ENCODE measurements around the gene THAP2. TPM values are rescaled to one million over a fixed set of nuclear protein-coding genes. Genes with fewer than 3 reads are reported as not detected.

Gene THAP2
- total RNA-seq, 1 experiment from 2014 or later = 3.7 TPM

GRCh38 chr12:71671311-71671710, 7.2 kb downstream of the THAP2 start:
- in situ Hi-C loops (cut with HindIII; ENCODE audit: low pct_unique_long_range_greater_than_20kb, low sequenced_read_pairs) = no loop called here

GRCh38 chr12:71671816-71672215, 7.7 kb downstream of the THAP2 start:
- no peak overlapping the region for H3K27ac ChIP-seq (ENCODE audit: low read length)
- BruUV-seq (replicated peaks) = no TSS peak
- ATAC-seq (no peak), DNase-seq (ENCODE audit: low read depth, low spot score) (no peak)
- H3K4me3 ChIP-seq (ENCODE audit: low read depth in 2 of 2, low read length in 2 of 2) = no peak overlapping the region
- H3K4me1 ChIP-seq (ENCODE audit: control insufficient read depth, insufficient read depth, low read length) = no peaks in the 10 kb centered on the region
- no peaks in the 10 kb centered on the region for H3K27me3 ChIP-seq (ENCODE audit: control insufficient read depth, insufficient read depth, low read length)
- H3K36me3 ChIP-seq (ENCODE audit: control insufficient read depth, insufficient read depth, low read length) = no peaks in the 10 kb centered on the region
- in situ Hi-C loops (cut with HindIII; ENCODE audit: low pct_unique_long_range_greater_than_20kb, low sequenced_read_pairs) = no loop called here
- intact Hi-C loops (cut with micrococcal nuclease; ENCODE audit: unreplicated experiment) = no loop called here
- no peak for TF ChIP-seq CTCF (IDR thresholded peaks at IDR 0.05)
- TF ChIP-seq REST (IDR thresholded peaks at IDR 0.05; ENCODE audit: insufficient read depth in 1 of 2, low read depth in 2 of 2, low read length in 1 of 2) = no peak
- no peak for TF ChIP-seq TCF7L2 (IDR thresholded peaks at IDR 0.05; ENCODE audit: low read depth, low read length)
- TF ChIP-seq SIN3A (IDR thresholded peaks at IDR 0.05; ENCODE audit: borderline replicate concordance, insufficient read depth, low read depth, low read length) = no peak
- TF ChIP-seq POLR2AphosphoS5 (IDR thresholded peaks at IDR 0.05; ENCODE audit: low read depth, low read length) = no peak
- ChIA-PET CTCF (no interaction called here), POLR2A (no interaction called here)
- no peaks in the 10 kb centered on the region for H3K9me3 ChIP-seq (ENCODE audit: control insufficient read depth, insufficient read depth, low read depth, low read length)

More at GRCh38 chr12:71671311-71671710, 7.2 kb downstream of the THAP2 start:
- Histone ChIP-seq H3K4me1 (ENCODE audit: control insufficient read depth, insufficient read depth, low read length) (no peaks in the 10 kb centered on the region), H3K27me3 (ENCODE audit: control insufficient read depth, insufficient read depth, low read length) (no peaks in the 10 kb centered on the region), H3K27ac (ENCODE audit: low read length) (no peak overlapping the region), H3K9me3 (ENCODE audit: control insufficient read depth, insufficient read depth, low read depth, low read length) (no peaks in the 10 kb centered on the region), H3K36me3 (ENCODE audit: control insufficient read depth, insufficient read depth, low read length) (no peaks in the 10 kb centered on the region), H3K4me3 (ENCODE audit: low read depth in 2 of 2, low read length in 2 of 2) (no peak overlapping the region)
- intact Hi-C loops (cut with micrococcal nuclease; ENCODE audit: unreplicated experiment) = no loop called here
- CTCF ChIA-PET = no interaction called here
- DNase-seq (ENCODE audit: low read depth, low spot score) = no peak
- no TSS peak for BruUV-seq (replicated peaks)
- POLR2A ChIA-PET = no interaction called here
- no peak for TF ChIP-seq POLR2AphosphoS5 (IDR thresholded peaks at IDR 0.05; ENCODE audit: low read depth, low read length)
- TF ChIP-seq TCF7L2 (IDR thresholded peaks at IDR 0.05; ENCODE audit: low read depth, low read length) = no peak
- no peak for TF ChIP-seq SIN3A (IDR thresholded peaks at IDR 0.05; ENCODE audit: borderline replicate concordance, insufficient read depth, low read depth, low read length)
- TF ChIP-seq CTCF (IDR thresholded peaks at IDR 0.05) = no peak
- no peak for TF ChIP-seq REST (IDR thresholded peaks at IDR 0.05; ENCODE audit: insufficient read depth in 1 of 2, low read depth in 2 of 2, low read length in 1 of 2)
- no peak for ATAC-seq
